Neural cell (in vitro differentiated cells): ENCODE results near the gene UBE2H. TPM values are rescaled to one million over a fixed set of nuclear protein-coding genes. Genes with fewer than 3 reads are reported as not detected.

ENCODE experiments used
- H2AFZ ChIP-seq: fragments of 200-600, 300-800 bp; sonication (generic), shearing (Covaris generic); 2 replicates; pipeline ENCODE4 v1.6.0; 2014; ENCODE audit warnings: low read depth, mild to moderate bottlenecking, antibody characterized with exemption, low read length, moderate library complexity
- H3F3A ChIP-seq: fragments of 200-600 bp; shearing (Covaris generic); 2 replicates; pipeline ENCODE4 v1.6.1; 2016; ENCODE audit warnings: mild to moderate bottlenecking, moderate library complexity, mixed read lengths, antibody characterized with exemption, low read length; ENCODE audit not compliant: insufficient read depth, poor library complexity, severe bottlenecking
- H3K27ac ChIP-seq: fragments of 200-600, 300-800 bp; sonication (generic), shearing (Covaris generic); 2 replicates; pipeline ENCODE4 v1.5.1; 2014; ENCODE audit warnings: mild to moderate bottlenecking, low read length, moderate library complexity
- H3K27me3 ChIP-seq: fragments of 300-800, 200-600 bp; sonication (generic), shearing (Covaris generic); 2 replicates; pipeline ENCODE4 v1.6.0; 2014; ENCODE audit warnings: mild to moderate bottlenecking, low read depth, low read length, moderate library complexity; ENCODE audit not compliant: insufficient read depth
- H3K36me3 ChIP-seq: fragments of 300-800, 200-600 bp; sonication (generic), shearing (Covaris generic); 2 replicates; pipeline ENCODE4 v1.5.1; 2014; ENCODE audit warnings: mild to moderate bottlenecking, antibody characterized with exemption, low read length, moderate library complexity; ENCODE audit not compliant: insufficient read depth
- H3K4me2 ChIP-seq: fragments of 300-800, 200-600 bp; sonication (generic), shearing (Covaris generic); 2 replicates; pipeline ENCODE4 v1.6.0; 2014; ENCODE audit warnings: mild to moderate bottlenecking, low read length
- H3K4me3 ChIP-seq: fragments of 300-800, 200-600 bp; sonication (generic), shearing (Covaris generic); 2 replicates; pipeline ENCODE4 v1.5.1; 2014; ENCODE audit warnings: mild to moderate bottlenecking, low read length, moderate library complexity
- H3K79me2 ChIP-seq: fragments of 200-600 bp; shearing (Covaris generic); replicated peaks from 2 replicates; pipeline ENCODE4 v1.6.0; 2014; ENCODE audit warnings: mild to moderate bottlenecking, low read length, moderate library complexity; ENCODE audit not compliant: insufficient read depth
- H3K9ac ChIP-seq: fragments of 300-800, 200-600 bp; sonication (generic), shearing (Covaris generic); 2 replicates; pipeline ENCODE4 v1.6.1; 2016; ENCODE audit warnings: mild to moderate bottlenecking, low read length, mixed read lengths
- H3K9me2 ChIP-seq: fragments of 200-600 bp; shearing (Covaris generic); 2 replicates; pipeline ENCODE4 v1.6.1; 2016; ENCODE audit warnings: mild to moderate bottlenecking, low read length, mixed read lengths; ENCODE audit not compliant: insufficient read depth
- H3K9me3 ChIP-seq: fragments of 200-600, 300-800 bp; sonication (generic), shearing (Covaris generic); 2 replicates; pipeline ENCODE4 v1.6.1; 2016; ENCODE audit warnings: mild to moderate bottlenecking, mixed run types, low read length, moderate library complexity, mixed read lengths
- H4K20me1 ChIP-seq: fragments of 200-600 bp; shearing (Covaris generic); 2 replicates; pipeline ENCODE4 v1.6.1; 2016; ENCODE audit warnings: mild to moderate bottlenecking, mixed run types; ENCODE audit not compliant: insufficient read depth
- EP300 ChIP-seq: fragments of 450-650 bp; conservative IDR thresholded peaks from 2 replicates; pipeline ENCODE4 v1.6.1; 2014; ENCODE audit warnings: antibody characterized with exemption, mild to moderate bottlenecking, moderate library complexity; ENCODE audit not compliant: poor library complexity, severe bottlenecking
- EZH2 ChIP-seq: fragments of 200-600, 300-800 bp; shearing (Covaris generic), sonication (generic); IDR thresholded peaks from 2 replicates; pipeline ENCODE4 v1.6.1; 2014; ENCODE audit warnings: antibody characterized with exemption, low read length, borderline replicate concordance, mild to moderate bottlenecking; ENCODE audit not compliant: insufficient read depth, poor library complexity, severe bottlenecking
- MXI1 ChIP-seq: fragments of 450-650 bp; conservative IDR thresholded peaks from 2 replicates; pipeline ENCODE4 v1.6.1; 2014; ENCODE audit warnings: antibody characterized with exemption, mild to moderate bottlenecking; ENCODE audit not compliant: poor library complexity, severe bottlenecking
- POLR2AphosphoS5 ChIP-seq: IDR thresholded peaks from 2 replicates; pipeline ENCODE4 v1.6.1; 2012
- RAD21 ChIP-seq: fragments of 450-650 bp; conservative IDR thresholded peaks from 2 replicates; pipeline ENCODE4 v1.6.1; 2014; ENCODE audit warnings: antibody characterized with exemption, mild to moderate bottlenecking, moderate library complexity
- SMC3 ChIP-seq: fragments of 450-650 bp; conservative IDR thresholded peaks from 2 replicates; pipeline ENCODE4 v1.6.1; 2014; ENCODE audit warnings: antibody characterized with exemption, mild to moderate bottlenecking, moderate library complexity; ENCODE audit not compliant: poor library complexity
- TAF1 ChIP-seq: IDR thresholded peaks from 2 replicates; pipeline ENCODE4 v1.6.1; 2012; ENCODE audit warnings: low read depth
- polyA plus RNA-seq: library from polyadenylated mRNA; depleted of rRNA; stranded (reverse); fragments of >200 nt; gene quantifications from 2 replicates; pipeline ENCODE4 v1.2.3, GENCODE V29; 2014
- TF ChIP-seq, protein P1 (sequence below): fragments of 450-650 bp; IDR thresholded peaks from 2 replicates; pipeline ENCODE4 v1.5.1; 2014; ENCODE audit warnings: antibody characterized with exemption, mild to moderate bottlenecking, moderate library complexity; ENCODE audit not compliant: poor library complexity, severe bottlenecking
- TF ChIP-seq, protein P2 (sequence below): IDR thresholded peaks from 2 replicates; pipeline ENCODE4 v1.6.1; 2012; ENCODE audit warnings: borderline replicate concordance

Gene UBE2H
- polyA plus RNA-seq, 1 donor from 2014 or later, result 96.1 TPM

DNA sequence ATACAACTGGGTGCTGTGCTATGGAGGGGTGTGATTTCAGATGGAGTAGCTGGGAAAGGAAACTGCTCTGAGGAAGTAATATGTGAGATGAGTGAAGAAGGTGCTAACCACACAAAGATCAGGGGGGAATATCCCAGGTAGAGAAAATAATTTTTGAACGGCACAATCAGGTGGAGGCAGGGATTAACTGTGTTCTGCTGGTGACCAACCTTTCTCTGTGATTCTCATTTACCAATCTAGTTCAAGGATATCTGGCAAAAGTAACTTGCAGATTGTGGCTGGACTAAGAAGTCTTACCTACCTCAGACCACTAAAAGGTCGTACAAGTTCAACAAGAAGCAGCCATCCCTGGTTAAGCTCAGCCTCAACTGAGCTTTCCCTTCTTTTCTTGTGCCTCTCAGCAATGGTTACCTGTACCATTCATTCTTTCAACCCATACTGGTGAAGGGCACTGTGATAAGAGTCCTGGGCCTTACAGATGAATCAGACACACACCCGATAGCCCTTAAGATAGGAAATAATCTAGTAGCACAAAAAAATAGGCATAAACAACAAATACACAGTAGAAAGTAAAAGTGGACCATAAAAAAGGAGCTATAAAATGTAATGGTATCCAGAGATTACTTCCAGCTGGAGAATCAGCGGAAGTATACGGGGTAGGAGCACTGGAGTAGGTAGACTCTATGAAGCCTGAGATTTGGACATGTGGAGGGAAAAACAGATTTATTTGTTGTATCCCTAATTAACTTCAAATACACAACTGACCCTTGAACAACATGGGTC is 96.6 kb downstream of the UBE2H start:
- H3K9ac ChIP-seq, result no peak overlapping the region
- H2AFZ ChIP-seq, result no peak overlapping the region
- TF ChIP-seq SMC3 (no peak), POLR2AphosphoS5 (no peak), RAD21 (no peak), EZH2 (no peak), TAF1 (no peak), MXI1 (no peak), EP300 (no peak)
- TF ChIP-seq, protein P1, sequence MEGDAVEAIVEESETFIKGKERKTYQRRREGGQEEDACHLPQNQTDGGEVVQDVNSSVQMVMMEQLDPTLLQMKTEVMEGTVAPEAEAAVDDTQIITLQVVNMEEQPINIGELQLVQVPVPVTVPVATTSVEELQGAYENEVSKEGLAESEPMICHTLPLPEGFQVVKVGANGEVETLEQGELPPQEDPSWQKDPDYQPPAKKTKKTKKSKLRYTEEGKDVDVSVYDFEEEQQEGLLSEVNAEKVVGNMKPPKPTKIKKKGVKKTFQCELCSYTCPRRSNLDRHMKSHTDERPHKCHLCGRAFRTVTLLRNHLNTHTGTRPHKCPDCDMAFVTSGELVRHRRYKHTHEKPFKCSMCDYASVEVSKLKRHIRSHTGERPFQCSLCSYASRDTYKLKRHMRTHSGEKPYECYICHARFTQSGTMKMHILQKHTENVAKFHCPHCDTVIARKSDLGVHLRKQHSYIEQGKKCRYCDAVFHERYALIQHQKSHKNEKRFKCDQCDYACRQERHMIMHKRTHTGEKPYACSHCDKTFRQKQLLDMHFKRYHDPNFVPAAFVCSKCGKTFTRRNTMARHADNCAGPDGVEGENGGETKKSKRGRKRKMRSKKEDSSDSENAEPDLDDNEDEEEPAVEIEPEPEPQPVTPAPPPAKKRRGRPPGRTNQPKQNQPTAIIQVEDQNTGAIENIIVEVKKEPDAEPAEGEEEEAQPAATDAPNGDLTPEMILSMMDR, result no peak
- TF ChIP-seq, protein P2, sequence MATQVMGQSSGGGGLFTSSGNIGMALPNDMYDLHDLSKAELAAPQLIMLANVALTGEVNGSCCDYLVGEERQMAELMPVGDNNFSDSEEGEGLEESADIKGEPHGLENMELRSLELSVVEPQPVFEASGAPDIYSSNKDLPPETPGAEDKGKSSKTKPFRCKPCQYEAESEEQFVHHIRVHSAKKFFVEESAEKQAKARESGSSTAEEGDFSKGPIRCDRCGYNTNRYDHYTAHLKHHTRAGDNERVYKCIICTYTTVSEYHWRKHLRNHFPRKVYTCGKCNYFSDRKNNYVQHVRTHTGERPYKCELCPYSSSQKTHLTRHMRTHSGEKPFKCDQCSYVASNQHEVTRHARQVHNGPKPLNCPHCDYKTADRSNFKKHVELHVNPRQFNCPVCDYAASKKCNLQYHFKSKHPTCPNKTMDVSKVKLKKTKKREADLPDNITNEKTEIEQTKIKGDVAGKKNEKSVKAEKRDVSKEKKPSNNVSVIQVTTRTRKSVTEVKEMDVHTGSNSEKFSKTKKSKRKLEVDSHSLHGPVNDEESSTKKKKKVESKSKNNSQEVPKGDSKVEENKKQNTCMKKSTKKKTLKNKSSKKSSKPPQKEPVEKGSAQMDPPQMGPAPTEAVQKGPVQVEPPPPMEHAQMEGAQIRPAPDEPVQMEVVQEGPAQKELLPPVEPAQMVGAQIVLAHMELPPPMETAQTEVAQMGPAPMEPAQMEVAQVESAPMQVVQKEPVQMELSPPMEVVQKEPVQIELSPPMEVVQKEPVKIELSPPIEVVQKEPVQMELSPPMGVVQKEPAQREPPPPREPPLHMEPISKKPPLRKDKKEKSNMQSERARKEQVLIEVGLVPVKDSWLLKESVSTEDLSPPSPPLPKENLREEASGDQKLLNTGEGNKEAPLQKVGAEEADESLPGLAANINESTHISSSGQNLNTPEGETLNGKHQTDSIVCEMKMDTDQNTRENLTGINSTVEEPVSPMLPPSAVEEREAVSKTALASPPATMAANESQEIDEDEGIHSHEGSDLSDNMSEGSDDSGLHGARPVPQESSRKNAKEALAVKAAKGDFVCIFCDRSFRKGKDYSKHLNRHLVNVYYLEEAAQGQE, result no peak
- H3K9me3 ChIP-seq, result no peaks in the 10 kb centered on the region
- no peak overlapping the region for H3K4me3 ChIP-seq
- H3K36me3 ChIP-seq, result no peaks in the 10 kb centered on the region
- H3K9me2 ChIP-seq, result no peaks in the 10 kb centered on the region
- no peak overlapping the region for H3K4me2 ChIP-seq
- peaks cover 26% of the 10 kb centered on the region for H3K79me2 ChIP-seq
- H3K27ac ChIP-seq, result no peak overlapping the region
- H4K20me1 ChIP-seq, result no peaks in the 10 kb centered on the region
- H3K27me3 ChIP-seq, result no peaks in the 10 kb centered on the region
- no peaks in the 10 kb centered on the region for H3F3A ChIP-seq

DNA sequence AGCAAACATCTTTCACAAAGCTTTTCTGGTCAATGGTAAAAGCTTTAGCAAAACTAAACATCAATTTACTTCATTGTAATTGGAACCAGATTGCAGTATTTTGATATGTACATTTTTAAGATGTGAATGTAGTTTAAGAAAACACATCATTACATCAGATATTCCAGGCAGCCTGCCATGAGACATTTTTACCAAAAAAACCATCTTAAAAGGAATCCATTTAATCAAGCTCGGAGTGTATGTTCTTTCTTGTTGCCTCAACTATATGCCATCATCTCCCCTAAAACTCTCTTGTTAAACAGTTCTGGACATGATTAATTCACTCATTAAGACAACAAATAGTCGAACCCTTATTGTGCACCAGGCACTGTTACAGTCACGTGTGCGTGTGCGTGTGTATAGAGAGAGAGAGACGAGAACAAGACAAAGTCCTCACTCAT is 97.5 kb downstream of the UBE2H start:
- no peaks in the 10 kb centered on the region for H4K20me1 ChIP-seq
- H3K4me2 ChIP-seq, result no peak overlapping the region
- no peak overlapping the region for H2AFZ ChIP-seq
- H3K9me2 ChIP-seq, result no peaks in the 10 kb centered on the region
- H3F3A ChIP-seq, result no peaks in the 10 kb centered on the region
- H3K9me3 ChIP-seq, result no peaks in the 10 kb centered on the region
- H3K27me3 ChIP-seq, result no peaks in the 10 kb centered on the region
- no peak overlapping the region for H3K27ac ChIP-seq
- TF ChIP-seq MXI1, result no peak
- no peak for TF ChIP-seq RAD21
- no peak for TF ChIP-seq SMC3
- TF ChIP-seq, protein P2, result no peak
- no peak overlapping the region for H3K4me3 ChIP-seq
- no peak overlapping the region for H3K9ac ChIP-seq
- H3K79me2 ChIP-seq, result peaks cover 23% of the 10 kb centered on the region
- H3K36me3 ChIP-seq, result no peaks in the 10 kb centered on the region
